Loucy (cell line): ENCODE data around the gene EPHA7.

Experiments used
- H2AFZ ChIP-seq: fragments of 200-600 bp; sonication (generic); 2 replicates; pipeline ENCODE4 v1.6.0; 2016; ENCODE audit warnings: antibody characterized with exemption, mild to moderate bottlenecking, low read length, moderate library complexity
- H3F3A ChIP-seq: fragments of 200-600 bp; 2 replicates; pipeline ENCODE4 v1.6.0; 2016; ENCODE audit warnings: antibody characterized with exemption, low read depth, mild to moderate bottlenecking
- H3K27me3 ChIP-seq: fragments of 200-600 bp; sonication (generic); 2 replicates; pipeline ENCODE4 v1.6.1; 2014; ENCODE audit warnings: low read length, mild to moderate bottlenecking; ENCODE audit not compliant: insufficient read depth, poor library complexity, severe bottlenecking
- H3K36me3 ChIP-seq: fragments of 200-600 bp; sonication (generic); 2 replicates; pipeline ENCODE4 v1.6.1; 2016; ENCODE audit warnings: low read length; ENCODE audit not compliant: insufficient read depth
- H3K4me1 ChIP-seq: fragments of 200-600 bp; sonication (generic); 2 replicates; pipeline ENCODE4 v1.5.1; 2014; ENCODE audit warnings: low read length, mild to moderate bottlenecking; ENCODE audit not compliant: insufficient read depth, poor library complexity, severe bottlenecking
- H3K4me2 ChIP-seq: fragments of 200-600 bp; sonication (generic); 2 replicates; pipeline ENCODE4 v1.6.0; 2014; ENCODE audit warnings: antibody characterized with exemption, low read length, low read depth, mild to moderate bottlenecking; ENCODE audit not compliant: poor library complexity, severe bottlenecking
- H3K4me3 ChIP-seq: fragments of 200-600 bp; sonication (generic); 2 replicates; pipeline ENCODE4 v1.5.1; 2014; ENCODE audit warnings: low read length, mild to moderate bottlenecking, mixed read lengths; ENCODE audit not compliant: poor library complexity, severe bottlenecking
- H3K79me2 ChIP-seq: fragments of 200-600 bp; sonication (generic); 2 replicates; pipeline ENCODE4 v1.6.1; 2014; ENCODE audit warnings: low read length; ENCODE audit not compliant: insufficient read depth
- H3K9ac ChIP-seq: fragments of 200-600 bp; sonication (generic); 2 replicates; pipeline ENCODE4 v1.6.0; 2014; ENCODE audit warnings: mild to moderate bottlenecking, low read depth, low read length, moderate library complexity; ENCODE audit not compliant: poor library complexity, severe bottlenecking
- H3K9me2 ChIP-seq: fragments of 200-600 bp; sonication (generic); replicated peaks from 2 replicates; pipeline ENCODE4 v1.6.1; 2016; ENCODE audit warnings: low read depth, low read length, mixed read lengths
- H3K9me3 ChIP-seq: fragments of 200-600 bp; sonication (generic); 2 replicates; pipeline ENCODE4 v1.6.1; 2014; ENCODE audit warnings: mild to moderate bottlenecking, antibody characterized with exemption, low read length, low read depth; ENCODE audit not compliant: insufficient read depth
- H4K20me1 ChIP-seq: fragments of 200-600 bp; sonication (generic); 2 replicates; pipeline ENCODE4 v1.6.0; 2014; ENCODE audit warnings: antibody characterized with exemption, low read length, mild to moderate bottlenecking; ENCODE audit not compliant: insufficient read depth, poor library complexity, severe bottlenecking
- CTCF ChIP-seq: fragments of 200-600 bp; sonication (generic); conservative IDR thresholded peaks from 2 replicates; pipeline ENCODE4 v1.5.1; 2014; ENCODE audit warnings: mild to moderate bottlenecking, antibody characterized with exemption, low read length
- EZH2phosphoT487 ChIP-seq: fragments of 200-600 bp; IDR thresholded peaks from 2 replicates; pipeline ENCODE4 v1.6.1; 2018; ENCODE audit warnings: antibody characterized with exemption, mild to moderate bottlenecking, moderate library complexity, borderline replicate concordance

EPHA7 gene

GRCh38 chr6:93222071-93222851, 197.1 kb downstream of the EPHA7 start:
- Histone ChIP-seq H3K79me2 (no peaks in the 10 kb centered on the region), H3K4me2 (no peak overlapping the region), H3K4me1 (no peaks in the 10 kb centered on the region), H3K9ac (no peak overlapping the region), H3K9me2 (no peaks in the 10 kb centered on the region), H3K9me3 (no peaks in the 10 kb centered on the region), H3F3A (no peaks in the 10 kb centered on the region), H3K27me3 (no peaks in the 10 kb centered on the region), H3K4me3 (no peak overlapping the region), H3K36me3 (no peaks in the 10 kb centered on the region), H2AFZ (no peak overlapping the region), H4K20me1 (no peaks in the 10 kb centered on the region)
- TF ChIP-seq CTCF (no peak), EZH2phosphoT487 (no peak)

- no peaks in the 10 kb centered on the region for H3K36me3 ChIP-seq
- H3K9me2 ChIP-seq = no peaks in the 10 kb centered on the region
- TF ChIP-seq CTCF (no peak), EZH2phosphoT487 (no peak)
- no peak overlapping the region for H3K9ac ChIP-seq
- no peak overlapping the region for H3K4me2 ChIP-seq
- H3K4me1 ChIP-seq = no peaks in the 10 kb centered on the region
- no peaks in the 10 kb centered on the region for H3K79me2 ChIP-seq
- H3K9me3 ChIP-seq = no peaks in the 10 kb centered on the region
- H2AFZ ChIP-seq = no peak overlapping the region
- H3K27me3 ChIP-seq = no peaks in the 10 kb centered on the region
- H4K20me1 ChIP-seq = no peaks in the 10 kb centered on the region
- no peak overlapping the region for H3K4me3 ChIP-seq
- no peaks in the 10 kb centered on the region for H3F3A ChIP-seq
These were observed 199.9 kb downstream of the EPHA7 start for GRCh38 chr6:93219447-93219846.

GRCh38 chr6:93218096-93218495, 201.3 kb downstream of the EPHA7 start:
- Histone ChIP-seq H4K20me1 (no peaks in the 10 kb centered on the region), H3K4me2 (no peak overlapping the region), H3K9me2 (no peaks in the 10 kb centered on the region)

More at GRCh38 chr6:93218096-93218495, 201.3 kb downstream of the EPHA7 start:
- Histone ChIP-seq H2AFZ (no peak overlapping the region), H3K9me3 (no peaks in the 10 kb centered on the region), H3K27me3 (no peaks in the 10 kb centered on the region), H3K79me2 (no peaks in the 10 kb centered on the region), H3K9ac (no peak overlapping the region), H3K4me3 (no peak overlapping the region), H3K4me1 (peaks cover 3% of the 10 kb centered on the region), H3K36me3 (no peaks in the 10 kb centered on the region), H3F3A (no peaks in the 10 kb centered on the region)
- TF ChIP-seq CTCF = no peak
- no peak for TF ChIP-seq EZH2phosphoT487
